ENCODE results near the gene ST6GALNAC1. TPM values are rescaled to one million over a fixed set of nuclear protein-coding genes. Genes with fewer than 3 reads are reported as not detected.

The ST6GALNAC1 gene
- total RNA-seq (1 to 10 TPM; 1.1 to 2.3 TPM), polyA plus RNA-seq (1 to 10 TPM; 1.6 to 9.4 TPM)
- long read RNA-seq, donor 1, partial matches to known transcripts, result 3 of 5 reads
- long read RNA-seq, donor 1, other reads (novel, unspliced or antisense), result 1 of 5 reads
- long read RNA-seq, donor 2, result 0 reads

- Histone ChIP-seq H3K36me3 (ENCODE audit: control insufficient read depth in 1 of 2, insufficient read depth in 2 of 2, low read length in 1 of 2) (no peaks in the 10 kb centered on the region), H3K27me3 (ENCODE audit: control insufficient read depth in 1 of 2, insufficient read depth in 2 of 2, low read length in 1 of 2) (no peaks in the 10 kb centered on the region), H3K9me3 (ENCODE audit: control insufficient read depth, low read length) (peaks cover 2% of the 10 kb centered on the region), H3K4me3 (ENCODE audit: low read length in 2 of 2) (no peak within 1 kb of the TSS), H3K27ac (ENCODE audit: low read depth in 1 of 2, low read length in 2 of 2) (no peak within 1 kb of the TSS), H3K4me1 (ENCODE audit: control insufficient read depth in 1 of 2, insufficient read depth in 2 of 2, low read length in 2 of 2) (no peaks in the 10 kb centered on the region)
- intact Hi-C loops (cut with DNase I), result no loop called here
- DNase-seq (no peak), ATAC-seq (ENCODE audit: low FRiP score) (no peak)
- 74 to 79% methylated on average over 7 of the region's 7 CpGs for WGBS, 2 donors
Measured at GRCh38 chr17:76643553-76644148, at the start of gene ST6GALNAC1. ST6GALNAC1 (minus strand) TSS chr17:76643757; CDS start chr17:76643638, 119 bp downstream.

DNA sequence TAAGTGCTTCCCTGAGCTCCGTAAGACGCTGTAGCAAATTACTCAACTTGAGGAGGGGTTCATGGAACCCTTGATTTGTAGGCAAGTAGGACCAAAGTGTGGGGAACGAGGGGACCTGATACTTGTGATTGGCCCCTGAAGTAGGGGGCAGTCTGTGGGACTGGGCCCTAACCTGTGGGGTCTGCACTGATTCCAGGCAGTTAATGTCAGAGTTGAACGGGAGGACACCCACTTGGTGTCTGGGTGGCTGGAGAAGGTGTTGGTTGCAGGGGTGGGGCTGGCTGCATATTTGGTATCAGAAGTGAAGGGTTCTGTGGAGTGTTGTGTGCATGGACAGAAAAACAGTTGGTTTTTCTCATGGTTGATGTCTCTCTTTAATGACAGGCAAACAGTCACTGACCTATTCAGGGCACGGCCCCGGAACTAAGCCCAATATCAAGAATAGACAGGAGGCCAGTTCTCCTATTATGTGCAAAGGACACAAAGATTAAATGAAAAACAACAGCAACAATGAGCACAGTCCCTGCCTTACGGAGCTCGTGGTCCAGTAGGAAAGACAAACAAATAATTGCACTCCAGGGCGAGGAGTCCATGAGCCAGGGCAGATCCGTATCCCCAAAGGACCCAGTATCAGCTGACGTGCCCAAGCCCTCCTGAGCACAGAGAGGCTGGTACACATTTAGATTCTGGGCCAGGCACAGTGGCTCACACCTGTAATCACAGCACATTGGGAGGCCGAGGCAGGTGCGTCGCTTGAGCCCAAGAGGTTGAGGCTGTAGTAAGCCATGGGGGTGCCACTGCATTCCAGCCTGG is 48.0 kb upstream of the ST6GALNAC1 start:
- no peak overlapping the region for H3K27ac ChIP-seq (ENCODE audit: low read depth in 1 of 2, low read length in 2 of 2)
- ATAC-seq (ENCODE audit: low FRiP score) (no peak), DNase-seq (peak; percentile 14 to 49)
- H3K27me3 ChIP-seq (ENCODE audit: control insufficient read depth in 1 of 2, insufficient read depth in 2 of 2, low read length in 1 of 2), result no peaks in the 10 kb centered on the region
- H3K9me3 ChIP-seq (ENCODE audit: control insufficient read depth, low read length), result no peaks in the 10 kb centered on the region
- intact Hi-C loops (cut with DNase I), result no loop called here
- H3K4me1 ChIP-seq (ENCODE audit: control insufficient read depth in 1 of 2, insufficient read depth in 2 of 2, low read length in 2 of 2), result no peaks in the 10 kb centered on the region
- 71 to 85% methylated on average over 14 of the region's 14 CpGs for WGBS, 2 donors
- H3K36me3 ChIP-seq (ENCODE audit: control insufficient read depth in 1 of 2, insufficient read depth in 2 of 2, low read length in 1 of 2), result no peaks in the 10 kb centered on the region
- H3K4me3 ChIP-seq (ENCODE audit: low read length in 2 of 2), result no peak overlapping the region

- Histone ChIP-seq H3K9me3 (ENCODE audit: control insufficient read depth, low read length) (no peaks in the 10 kb centered on the region), H3K4me1 (ENCODE audit: control insufficient read depth in 1 of 2, insufficient read depth in 2 of 2, low read length in 2 of 2) (no peaks in the 10 kb centered on the region), H3K27ac (ENCODE audit: low read depth in 1 of 2, low read length in 2 of 2) (no peak overlapping the region), H3K27me3 (ENCODE audit: control insufficient read depth in 1 of 2, insufficient read depth in 2 of 2, low read length in 1 of 2) (no peaks in the 10 kb centered on the region), H3K4me3 (ENCODE audit: low read length in 2 of 2) (no peak overlapping the region), H3K36me3 (ENCODE audit: control insufficient read depth in 1 of 2, insufficient read depth in 2 of 2, low read length in 1 of 2) (no peaks in the 10 kb centered on the region)
- 83 to 84% methylated on average over 13 of the region's 13 CpGs for WGBS, 2 donors
- peak; percentile 17 to 25 for DNase-seq
- intact Hi-C loops (cut with DNase I), result no loop called here
- ATAC-seq (ENCODE audit: low FRiP score), result no peak
Measured at GRCh38 chr17:76690596-76691280, 47.2 kb upstream of the ST6GALNAC1 start.

- Histone ChIP-seq H3K4me3 (ENCODE audit: low read length in 2 of 2) (no peak overlapping the region), H3K4me1 (ENCODE audit: control insufficient read depth in 1 of 2, insufficient read depth in 2 of 2, low read length in 2 of 2) (no peaks in the 10 kb centered on the region), H3K27ac (ENCODE audit: low read depth in 1 of 2, low read length in 2 of 2) (no peak overlapping the region), H3K9me3 (ENCODE audit: control insufficient read depth, low read length) (no peaks in the 10 kb centered on the region), H3K36me3 (ENCODE audit: control insufficient read depth in 1 of 2, insufficient read depth in 2 of 2, low read length in 1 of 2) (no peaks in the 10 kb centered on the region), H3K27me3 (ENCODE audit: control insufficient read depth in 1 of 2, insufficient read depth in 2 of 2, low read length in 1 of 2) (no peaks in the 10 kb centered on the region)
- WGBS, 2 donors, result 88 to 93% methylated on average over 11 of the region's 11 CpGs
- DNase-seq (no peak), ATAC-seq (ENCODE audit: low FRiP score) (no peak)
- intact Hi-C loops (cut with DNase I), result loop anchor here in 1 of 2 donors (2.0 kb wide), 1 partner anchor 25 kb away; no protein-coding TSS in a partner anchor
Measured at GRCh38 chr17:76689859-76690258, 46.3 kb upstream of the ST6GALNAC1 start.

DNA sequence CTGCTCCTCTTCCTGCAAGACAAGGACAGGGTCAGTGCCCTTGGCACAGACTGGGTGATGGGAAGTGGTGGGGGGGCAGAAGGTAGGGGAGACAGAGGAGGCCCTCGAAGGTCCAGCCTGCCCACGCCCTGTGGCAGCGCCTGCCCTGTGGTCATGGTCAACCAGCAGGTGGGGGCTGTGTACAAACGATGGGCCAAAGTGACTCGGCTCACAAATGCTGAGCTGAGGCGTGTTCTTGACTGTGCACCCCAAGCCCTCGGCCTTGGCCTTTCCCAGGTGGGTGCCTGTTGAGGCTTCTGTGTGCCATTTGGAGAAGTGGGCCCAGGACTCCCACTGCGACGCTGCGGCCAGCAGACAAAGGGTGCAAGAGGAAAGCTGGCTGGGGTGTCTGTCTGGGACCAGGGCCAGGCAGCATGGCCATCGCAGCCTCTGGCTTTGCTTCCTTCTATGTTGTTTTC is 44.6 kb upstream of the ST6GALNAC1 start:
- ATAC-seq (ENCODE audit: low FRiP score) (peak; percentile 37), DNase-seq (peak in 1 of 2 donors; percentile 73)
- intact Hi-C loops (cut with DNase I), result loop anchor here in 1 of 2 donors (2.0 kb wide), 1 partner anchor 27 kb away; no protein-coding TSS in a partner anchor
- 18 to 40% methylated on average over 11 of the region's 11 CpGs for WGBS, 2 donors
- Histone ChIP-seq H3K27ac (ENCODE audit: low read depth in 1 of 2, low read length in 2 of 2) (peak overlapping the region; percentile 56 to 62), H3K9me3 (ENCODE audit: control insufficient read depth, low read length) (no peaks in the 10 kb centered on the region), H3K4me1 (ENCODE audit: control insufficient read depth in 1 of 2, insufficient read depth in 2 of 2, low read length in 2 of 2) (no peaks in the 10 kb centered on the region), H3K36me3 (ENCODE audit: control insufficient read depth in 1 of 2, insufficient read depth in 2 of 2, low read length in 1 of 2) (no peaks in the 10 kb centered on the region), H3K27me3 (ENCODE audit: control insufficient read depth in 1 of 2, insufficient read depth in 2 of 2, low read length in 1 of 2) (no peaks in the 10 kb centered on the region), H3K4me3 (ENCODE audit: low read length in 2 of 2) (no peak overlapping the region)

- no peaks in the 10 kb centered on the region for H3K9me3 ChIP-seq (ENCODE audit: control insufficient read depth, low read length)
- WGBS, 2 donors, result 22 to 23% methylated on average over 25 to 26 of the region's 26 CpGs
- H3K36me3 ChIP-seq (ENCODE audit: control insufficient read depth in 1 of 2, insufficient read depth in 2 of 2, low read length in 1 of 2), result no peaks in the 10 kb centered on the region
- H3K4me3 ChIP-seq (ENCODE audit: low read length in 2 of 2), result no peak overlapping the region
- no peaks in the 10 kb centered on the region for H3K4me1 ChIP-seq (ENCODE audit: control insufficient read depth in 1 of 2, insufficient read depth in 2 of 2, low read length in 2 of 2)
- H3K27me3 ChIP-seq (ENCODE audit: control insufficient read depth in 1 of 2, insufficient read depth in 2 of 2, low read length in 1 of 2), result no peaks in the 10 kb centered on the region
- ATAC-seq (ENCODE audit: low FRiP score), result peak; percentile 81
- peak overlapping the region; percentile 56 to 62 for H3K27ac ChIP-seq (ENCODE audit: low read depth in 1 of 2, low read length in 2 of 2)
- peak; percentile 83 to 84 for DNase-seq
- intact Hi-C loops (cut with DNase I), result loop anchor here in 1 of 2 donors (2.0 kb wide), 1 partner anchor 27 kb away; no protein-coding TSS in a partner anchor
Measured at GRCh38 chr17:76687298-76688164, 44.0 kb upstream of the ST6GALNAC1 start.

DNA sequence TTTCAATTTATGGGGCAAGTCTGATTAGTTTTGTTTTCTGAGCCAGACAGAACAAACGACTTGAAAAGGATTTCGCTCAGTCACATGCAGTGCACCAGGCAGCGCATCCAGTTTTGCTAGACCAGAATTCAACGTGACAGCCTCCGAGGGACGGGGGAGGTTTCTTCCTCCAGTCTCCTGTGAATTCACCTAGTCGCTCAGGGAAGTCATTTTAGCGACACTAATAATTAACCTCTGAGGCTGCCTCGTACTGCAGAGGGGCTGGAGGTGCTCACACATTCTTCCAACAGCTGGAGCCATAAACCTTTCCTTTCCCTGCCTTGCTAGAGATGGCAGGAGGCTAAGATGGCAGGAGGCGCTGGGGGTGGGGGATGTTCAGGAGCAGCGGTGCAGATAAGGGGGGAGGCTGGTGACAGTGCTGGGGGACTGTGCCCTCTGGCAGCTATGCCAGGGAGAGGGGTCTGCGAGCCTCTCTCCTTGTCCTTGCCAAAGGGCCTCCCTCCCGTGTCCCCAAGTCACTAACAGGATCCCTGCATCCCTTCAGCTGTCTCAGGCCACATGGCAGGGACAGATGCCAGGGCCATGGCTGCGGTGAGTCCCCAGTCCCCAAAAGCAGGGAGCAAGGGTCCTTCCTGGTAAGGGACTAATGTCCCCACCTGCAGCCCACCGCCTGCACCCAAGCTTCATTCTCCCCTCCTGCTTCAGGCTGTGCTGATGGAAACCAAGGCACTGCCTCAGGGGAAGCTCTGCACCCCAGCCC is 43.2 kb upstream of the ST6GALNAC1 start:
- H3K9me3 ChIP-seq (ENCODE audit: control insufficient read depth, low read length), result no peaks in the 10 kb centered on the region
- H3K27ac ChIP-seq (ENCODE audit: low read depth in 1 of 2, low read length in 2 of 2), result peak overlapping the region in 1 of 2 donors; percentile 55
- no peaks in the 10 kb centered on the region for H3K4me1 ChIP-seq (ENCODE audit: control insufficient read depth in 1 of 2, insufficient read depth in 2 of 2, low read length in 2 of 2)
- DNase-seq (no peak), ATAC-seq (ENCODE audit: low FRiP score) (peak; percentile 19)
- 66 to 71% methylated on average over 15 of the region's 15 CpGs for WGBS, 2 donors
- H3K27me3 ChIP-seq (ENCODE audit: control insufficient read depth in 1 of 2, insufficient read depth in 2 of 2, low read length in 1 of 2), result no peaks in the 10 kb centered on the region
- no peaks in the 10 kb centered on the region for H3K36me3 ChIP-seq (ENCODE audit: control insufficient read depth in 1 of 2, insufficient read depth in 2 of 2, low read length in 1 of 2)
- no peak overlapping the region for H3K4me3 ChIP-seq (ENCODE audit: low read length in 2 of 2)
- intact Hi-C loops (cut with DNase I), result no loop called here
